GM12872 (cell line): Measurements from ENCODE around the gene PROM1.

ENCODE experiments used
- TF ChIP-seq, protein P1 (sequence below): IDR thresholded peaks from 3 replicates; pipeline ENCODE4 v1.5.1; 2011; ENCODE audit warnings: low read depth, mild to moderate bottlenecking, low read length, moderate library complexity; ENCODE audit not compliant: insufficient read depth

Gene PROM1

DNA sequence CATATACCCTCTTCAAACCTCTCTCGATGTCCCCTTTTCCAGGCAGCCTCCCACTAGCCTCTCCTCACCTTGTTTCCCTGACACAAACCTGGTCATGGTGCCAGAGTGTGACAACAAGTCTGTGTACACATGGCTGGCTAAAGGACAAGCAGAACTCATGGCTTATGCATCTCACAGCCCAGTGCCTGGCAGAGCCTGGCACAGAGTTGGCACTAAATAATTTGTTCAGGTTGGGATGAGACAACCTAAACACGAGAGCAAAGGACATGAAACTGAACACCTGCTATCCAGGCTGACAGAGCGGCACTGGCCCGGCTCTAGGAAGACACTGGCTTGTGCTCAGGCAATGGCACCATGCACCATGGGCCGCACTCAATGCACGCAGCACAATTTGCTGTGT, 72.7 kb downstream of the PROM1 start:
- TF ChIP-seq, protein P1, sequence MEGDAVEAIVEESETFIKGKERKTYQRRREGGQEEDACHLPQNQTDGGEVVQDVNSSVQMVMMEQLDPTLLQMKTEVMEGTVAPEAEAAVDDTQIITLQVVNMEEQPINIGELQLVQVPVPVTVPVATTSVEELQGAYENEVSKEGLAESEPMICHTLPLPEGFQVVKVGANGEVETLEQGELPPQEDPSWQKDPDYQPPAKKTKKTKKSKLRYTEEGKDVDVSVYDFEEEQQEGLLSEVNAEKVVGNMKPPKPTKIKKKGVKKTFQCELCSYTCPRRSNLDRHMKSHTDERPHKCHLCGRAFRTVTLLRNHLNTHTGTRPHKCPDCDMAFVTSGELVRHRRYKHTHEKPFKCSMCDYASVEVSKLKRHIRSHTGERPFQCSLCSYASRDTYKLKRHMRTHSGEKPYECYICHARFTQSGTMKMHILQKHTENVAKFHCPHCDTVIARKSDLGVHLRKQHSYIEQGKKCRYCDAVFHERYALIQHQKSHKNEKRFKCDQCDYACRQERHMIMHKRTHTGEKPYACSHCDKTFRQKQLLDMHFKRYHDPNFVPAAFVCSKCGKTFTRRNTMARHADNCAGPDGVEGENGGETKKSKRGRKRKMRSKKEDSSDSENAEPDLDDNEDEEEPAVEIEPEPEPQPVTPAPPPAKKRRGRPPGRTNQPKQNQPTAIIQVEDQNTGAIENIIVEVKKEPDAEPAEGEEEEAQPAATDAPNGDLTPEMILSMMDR: no peak

DNA sequence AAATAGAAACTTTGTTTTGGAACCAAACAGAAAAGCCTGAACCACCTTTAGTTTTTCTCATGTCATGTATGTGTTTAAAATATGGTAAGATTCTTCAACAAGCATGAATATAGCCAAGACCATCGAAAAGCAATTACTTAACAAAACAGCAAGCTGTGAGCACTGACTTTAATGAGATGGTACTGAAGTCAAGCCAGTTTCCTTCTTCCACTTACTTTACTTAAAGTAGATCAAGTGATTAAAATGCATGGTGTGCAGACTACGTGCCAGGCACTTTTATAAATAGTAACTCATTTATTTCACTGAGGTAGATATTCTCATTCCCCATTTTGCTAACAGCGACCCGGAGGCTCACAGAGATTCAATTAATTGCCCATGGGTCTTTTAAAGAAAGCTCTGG, 74.7 kb downstream of the PROM1 start:
- TF ChIP-seq, protein P1: no peak

DNA sequence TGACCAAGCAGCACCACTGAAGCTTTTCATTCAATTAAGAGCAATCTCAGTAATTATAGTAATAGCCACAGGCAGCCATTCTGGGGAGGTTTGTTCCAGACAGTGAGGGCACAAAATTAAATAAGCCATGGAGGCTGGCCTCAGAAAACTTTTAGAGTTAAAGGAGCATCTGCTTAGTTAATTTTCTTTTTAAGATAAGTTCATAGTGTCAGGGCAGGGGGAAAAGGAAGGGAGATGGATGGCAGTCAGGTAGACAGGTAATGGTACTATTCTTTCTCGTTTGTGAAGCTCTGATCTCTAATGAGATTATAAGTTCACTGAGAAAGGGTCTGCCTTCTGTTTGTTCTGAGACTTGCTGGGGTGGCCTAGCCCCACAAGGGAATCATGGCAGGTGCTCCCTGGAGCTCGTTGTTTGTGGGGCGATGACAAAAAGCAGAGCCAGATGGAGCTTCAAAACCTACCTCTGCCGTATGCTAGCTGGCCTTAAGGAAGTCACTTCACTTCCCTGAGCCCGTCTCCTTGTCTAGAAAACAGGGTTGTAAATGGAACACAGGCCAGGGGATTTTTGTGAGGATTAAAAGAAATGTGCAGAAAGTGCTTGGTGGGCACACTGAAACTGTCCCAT, 76.2 kb downstream of the PROM1 start:
- TF ChIP-seq, protein P1: no peak

DNA sequence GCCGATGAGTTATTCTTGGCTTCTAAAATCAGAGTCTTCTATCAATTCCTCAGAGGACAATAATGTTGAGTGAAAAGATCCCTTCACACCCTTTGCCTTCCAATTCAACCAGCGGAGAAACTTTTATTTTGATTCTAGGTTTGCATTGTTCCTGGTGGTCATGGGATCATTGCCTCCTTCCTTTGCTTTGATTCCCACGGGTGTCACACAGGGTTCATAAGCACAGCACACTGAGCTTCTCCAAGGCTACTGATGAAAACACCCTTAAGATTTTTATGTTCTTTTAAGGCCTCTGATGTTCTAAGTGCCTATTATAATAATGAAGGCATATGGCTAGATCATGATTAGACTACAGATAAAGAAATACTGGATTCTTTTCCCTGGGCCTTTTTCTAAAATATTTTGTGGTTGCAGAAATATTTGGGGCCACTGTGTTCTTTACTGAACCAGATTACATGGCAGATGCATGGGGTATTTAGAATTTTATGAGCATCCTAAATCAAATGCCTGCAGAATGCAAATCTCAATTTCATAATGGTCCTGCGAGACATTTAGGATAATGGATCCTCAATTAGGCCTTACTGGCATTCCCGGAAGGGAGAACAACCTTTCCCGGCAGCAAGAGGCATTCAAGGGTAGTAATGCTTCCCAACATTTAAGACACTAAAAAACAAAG, 76.9 kb downstream of the PROM1 start:
- TF ChIP-seq, protein P1: no peak

DNA sequence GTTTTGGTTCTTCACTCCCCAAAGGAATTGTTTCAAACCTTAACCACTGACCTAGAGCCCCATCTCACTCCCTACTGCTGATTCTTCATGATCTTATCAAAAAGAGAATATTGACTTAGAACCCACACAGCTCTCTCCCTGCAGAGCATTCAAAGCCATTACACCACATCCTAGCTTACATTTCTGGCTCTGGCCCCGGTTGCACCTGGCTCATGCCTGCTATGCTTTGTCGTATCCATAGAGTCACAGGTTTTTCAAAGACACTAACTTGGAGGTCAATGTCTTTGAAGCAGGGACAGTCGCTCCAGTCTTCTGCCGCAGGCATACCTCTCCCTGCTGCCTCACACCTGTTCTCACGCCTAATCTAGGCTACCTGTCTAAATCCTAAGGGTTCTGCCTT, 78.1 kb downstream of the PROM1 start:
- TF ChIP-seq, protein P1: no peak

DNA sequence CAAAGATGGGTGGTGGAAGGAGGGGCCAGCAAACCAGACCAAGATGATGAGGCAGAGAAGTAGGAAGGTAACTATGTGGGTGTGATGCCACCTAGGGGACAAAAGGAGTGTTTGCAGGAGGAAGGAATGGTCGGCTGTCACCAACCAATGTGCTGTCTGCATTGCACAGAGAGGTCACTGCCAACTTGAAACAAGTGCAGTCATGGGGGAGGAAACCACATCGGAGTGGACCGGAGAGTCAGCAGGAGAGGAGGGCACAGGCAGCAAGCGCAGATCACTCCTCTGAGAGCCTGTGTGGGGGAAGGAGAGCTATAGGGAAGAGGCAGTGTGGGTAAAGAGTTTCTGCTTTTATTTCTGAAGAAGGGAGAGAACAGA, 82.4 kb downstream of the PROM1 start:
- TF ChIP-seq, protein P1: peak; percentile 92

DNA sequence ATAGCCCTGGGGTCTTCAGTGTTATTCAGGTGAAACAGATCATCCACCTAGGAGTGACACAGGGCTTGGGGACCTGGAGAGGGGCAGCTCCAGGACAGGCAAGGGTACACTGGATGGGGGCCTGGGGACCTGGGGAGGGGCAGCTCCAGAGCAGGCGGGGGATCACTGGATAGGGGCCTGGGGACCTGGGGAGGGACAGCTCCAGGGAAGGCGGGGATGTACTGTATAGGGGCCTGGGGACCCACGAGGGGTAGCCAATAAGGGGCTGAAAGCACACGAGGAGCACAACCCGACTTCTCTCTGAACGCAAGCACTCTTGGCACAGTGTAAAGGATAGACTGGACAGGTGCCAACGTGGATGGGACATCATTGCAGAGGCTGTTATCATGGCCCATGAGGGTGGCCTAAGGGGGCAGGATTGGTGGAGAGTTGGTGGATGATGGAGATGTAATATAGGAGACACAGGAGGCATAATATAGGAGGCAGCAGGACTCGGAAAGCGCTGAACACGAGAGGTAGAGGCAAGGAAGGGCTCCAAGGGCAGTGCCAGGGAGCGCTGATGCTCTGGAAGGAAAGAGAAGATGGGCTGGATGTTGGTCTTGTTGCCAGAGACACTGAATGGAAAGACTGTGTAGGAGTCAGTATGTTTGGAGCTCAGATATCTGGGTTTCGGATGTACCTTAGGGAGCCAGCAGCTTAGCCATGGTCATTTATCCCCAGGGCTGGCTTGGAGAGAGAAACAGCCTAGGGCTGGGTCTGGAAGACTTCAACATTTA, 82.9 kb downstream of the PROM1 start:
- TF ChIP-seq, protein P1: no peak
